A549 (cell line): Measurements from ENCODE around the gene TNS3.

Experiments used
- ATOH8 ChIP-seq: fragments of 250-450 bp; sonication (Bioruptor Pico); IDR thresholded peaks from 2 replicates; pipeline ENCODE4 v1.5.0; 2020; ENCODE audit warnings: low read depth, mild to moderate bottlenecking, moderate library complexity
- BHLHE40 ChIP-seq: IDR thresholded peaks from 2 replicates; pipeline ENCODE4 v1.6.1; 2012; ENCODE audit warnings: low read depth, low read length, inconsistent platforms
- GATA3 ChIP-seq: IDR thresholded peaks from 2 replicates; pipeline ENCODE4 v1.6.1; 2012; ENCODE audit warnings: borderline replicate concordance
- HOXB5 ChIP-seq: fragments of 250-450 bp; sonication (Bioruptor Pico); IDR thresholded peaks from 2 replicates; pipeline ENCODE4 v1.5.0; 2020; ENCODE audit warnings: mild to moderate bottlenecking, moderate library complexity
- JUN ChIP-seq, 2 experiments: fragments of >200 bp; sonication (Bioruptor Twin); formaldehyde crosslinking; IDR thresholded peaks; 2 replicates in 1 of 2; 3 replicates in 1 of 2; pipeline ENCODE4 v1.6.1; 2016 to 2017
- MYC ChIP-seq: IDR thresholded peaks from 2 replicates; pipeline ENCODE4 v1.6.1; 2012; ENCODE audit warnings: mild to moderate bottlenecking, inconsistent platforms, low read length, improper control_type of control experiment, borderline replicate concordance
- POLR2A ChIP-seq: IDR thresholded peaks from 2 replicates; pipeline ENCODE4 v1.6.1; 2012; ENCODE audit warnings: mild to moderate bottlenecking, low read length
- ZSCAN20 ChIP-seq: fragments of 250-450 bp; sonication (Bioruptor Pico); IDR thresholded peaks from 2 replicates; pipeline ENCODE4 v1.8.0; 2022; ENCODE audit warnings: mild to moderate bottlenecking, moderate library complexity
- TF ChIP-seq, protein P1 (sequence below): IDR thresholded peaks from 2 replicates; pipeline ENCODE4 v1.6.1; 2012
- TF ChIP-seq, protein P2 (sequence below): fragments of 200-600 bp; sonication (generic); IDR thresholded peaks from 2 replicates; pipeline ENCODE4 v1.6.1; 2016; ENCODE audit warnings: antibody characterized with exemption, mild to moderate bottlenecking, moderate library complexity

- TF ChIP-seq POLR2A = no peak
- no peak for TF ChIP-seq ZSCAN20 (CRISPR knock-in tag)
- no peak for TF ChIP-seq HOXB5
- TF ChIP-seq BHLHE40 = no peak
- TF ChIP-seq, protein P1, sequence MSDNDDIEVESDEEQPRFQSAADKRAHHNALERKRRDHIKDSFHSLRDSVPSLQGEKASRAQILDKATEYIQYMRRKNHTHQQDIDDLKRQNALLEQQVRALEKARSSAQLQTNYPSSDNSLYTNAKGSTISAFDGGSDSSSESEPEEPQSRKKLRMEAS = no peak
- no peak for TF ChIP-seq JUN (IDR thresholded peaks at IDR 0.05)
- TF ChIP-seq, protein P2, sequence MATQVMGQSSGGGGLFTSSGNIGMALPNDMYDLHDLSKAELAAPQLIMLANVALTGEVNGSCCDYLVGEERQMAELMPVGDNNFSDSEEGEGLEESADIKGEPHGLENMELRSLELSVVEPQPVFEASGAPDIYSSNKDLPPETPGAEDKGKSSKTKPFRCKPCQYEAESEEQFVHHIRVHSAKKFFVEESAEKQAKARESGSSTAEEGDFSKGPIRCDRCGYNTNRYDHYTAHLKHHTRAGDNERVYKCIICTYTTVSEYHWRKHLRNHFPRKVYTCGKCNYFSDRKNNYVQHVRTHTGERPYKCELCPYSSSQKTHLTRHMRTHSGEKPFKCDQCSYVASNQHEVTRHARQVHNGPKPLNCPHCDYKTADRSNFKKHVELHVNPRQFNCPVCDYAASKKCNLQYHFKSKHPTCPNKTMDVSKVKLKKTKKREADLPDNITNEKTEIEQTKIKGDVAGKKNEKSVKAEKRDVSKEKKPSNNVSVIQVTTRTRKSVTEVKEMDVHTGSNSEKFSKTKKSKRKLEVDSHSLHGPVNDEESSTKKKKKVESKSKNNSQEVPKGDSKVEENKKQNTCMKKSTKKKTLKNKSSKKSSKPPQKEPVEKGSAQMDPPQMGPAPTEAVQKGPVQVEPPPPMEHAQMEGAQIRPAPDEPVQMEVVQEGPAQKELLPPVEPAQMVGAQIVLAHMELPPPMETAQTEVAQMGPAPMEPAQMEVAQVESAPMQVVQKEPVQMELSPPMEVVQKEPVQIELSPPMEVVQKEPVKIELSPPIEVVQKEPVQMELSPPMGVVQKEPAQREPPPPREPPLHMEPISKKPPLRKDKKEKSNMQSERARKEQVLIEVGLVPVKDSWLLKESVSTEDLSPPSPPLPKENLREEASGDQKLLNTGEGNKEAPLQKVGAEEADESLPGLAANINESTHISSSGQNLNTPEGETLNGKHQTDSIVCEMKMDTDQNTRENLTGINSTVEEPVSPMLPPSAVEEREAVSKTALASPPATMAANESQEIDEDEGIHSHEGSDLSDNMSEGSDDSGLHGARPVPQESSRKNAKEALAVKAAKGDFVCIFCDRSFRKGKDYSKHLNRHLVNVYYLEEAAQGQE = no peak
- no peak for TF ChIP-seq MYC
- no peak for TF ChIP-seq GATA3
- no peak for TF ChIP-seq ATOH8 (CRISPR knock-in tag)
Measured at GRCh38 chr7:47314728-47315607, 266.9 kb downstream of the TNS3 start.
